GM19023 (cell line): ENCODE data around the gene PTPRA.
"Not testable (repeated sequence)": the region's sequence is repeated elsewhere in the genome, so short reads cannot be mapped to it uniquely, and the experiment has no call there.

Experiments
- ATAC-seq: cut with Tn5 transposase; IDR thresholded peaks from one replicate; pipeline ENCODE4 v1.9.1; 2021; ENCODE audit warnings: mild to moderate bottlenecking, moderate library complexity; ENCODE audit not compliant: unreplicated experiment

PTPRA gene, protein sequence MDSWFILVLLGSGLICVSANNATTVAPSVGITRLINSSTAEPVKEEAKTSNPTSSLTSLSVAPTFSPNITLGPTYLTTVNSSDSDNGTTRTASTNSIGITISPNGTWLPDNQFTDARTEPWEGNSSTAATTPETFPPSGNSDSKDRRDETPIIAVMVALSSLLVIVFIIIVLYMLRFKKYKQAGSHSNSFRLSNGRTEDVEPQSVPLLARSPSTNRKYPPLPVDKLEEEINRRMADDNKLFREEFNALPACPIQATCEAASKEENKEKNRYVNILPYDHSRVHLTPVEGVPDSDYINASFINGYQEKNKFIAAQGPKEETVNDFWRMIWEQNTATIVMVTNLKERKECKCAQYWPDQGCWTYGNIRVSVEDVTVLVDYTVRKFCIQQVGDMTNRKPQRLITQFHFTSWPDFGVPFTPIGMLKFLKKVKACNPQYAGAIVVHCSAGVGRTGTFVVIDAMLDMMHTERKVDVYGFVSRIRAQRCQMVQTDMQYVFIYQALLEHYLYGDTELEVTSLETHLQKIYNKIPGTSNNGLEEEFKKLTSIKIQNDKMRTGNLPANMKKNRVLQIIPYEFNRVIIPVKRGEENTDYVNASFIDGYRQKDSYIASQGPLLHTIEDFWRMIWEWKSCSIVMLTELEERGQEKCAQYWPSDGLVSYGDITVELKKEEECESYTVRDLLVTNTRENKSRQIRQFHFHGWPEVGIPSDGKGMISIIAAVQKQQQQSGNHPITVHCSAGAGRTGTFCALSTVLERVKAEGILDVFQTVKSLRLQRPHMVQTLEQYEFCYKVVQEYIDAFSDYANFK

DNA sequence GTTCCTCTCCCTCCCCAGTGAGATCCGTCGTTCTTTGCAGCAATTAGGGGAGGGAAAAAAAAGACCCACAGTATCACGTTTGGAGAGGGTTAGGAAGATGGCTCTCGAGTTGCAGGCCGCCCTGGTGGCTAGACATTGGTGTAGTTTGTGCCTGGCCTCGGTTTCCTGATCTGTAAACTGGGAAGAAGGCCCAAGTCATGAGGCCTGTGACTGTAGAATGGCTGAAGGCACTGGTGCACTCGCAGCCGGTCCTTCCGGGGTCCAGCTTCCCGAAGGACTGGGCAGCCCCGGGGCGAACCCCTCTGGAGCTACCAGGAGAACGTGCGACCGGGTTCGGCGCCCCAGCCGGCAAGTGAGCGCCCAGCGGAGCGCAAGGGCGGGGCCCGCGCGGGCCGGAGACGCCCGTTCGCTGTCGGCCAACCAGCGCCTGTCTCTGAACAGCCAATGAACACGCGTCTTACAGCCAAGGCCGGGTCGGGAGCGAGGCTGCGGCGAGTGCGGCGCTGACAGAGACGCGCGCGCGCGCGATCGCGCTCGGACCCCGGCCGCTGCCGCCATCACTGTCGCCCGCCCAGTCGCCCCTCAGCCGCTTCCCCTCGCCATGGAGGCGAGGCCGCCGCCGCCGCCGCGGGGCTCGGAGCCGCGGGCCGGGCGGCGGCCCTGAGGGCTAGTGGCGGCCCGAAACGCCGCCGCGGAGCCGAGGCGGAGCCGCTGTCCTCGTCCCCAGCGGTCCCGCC lies at the start of gene PTPRA:
Gene PTPRA (plus strand): TSS at position 472 of the 737 bp plus-strand sequence. CDS start 90,797 bp downstream, outside the sequence.
- peak; percentile 94 for ATAC-seq

DNA sequence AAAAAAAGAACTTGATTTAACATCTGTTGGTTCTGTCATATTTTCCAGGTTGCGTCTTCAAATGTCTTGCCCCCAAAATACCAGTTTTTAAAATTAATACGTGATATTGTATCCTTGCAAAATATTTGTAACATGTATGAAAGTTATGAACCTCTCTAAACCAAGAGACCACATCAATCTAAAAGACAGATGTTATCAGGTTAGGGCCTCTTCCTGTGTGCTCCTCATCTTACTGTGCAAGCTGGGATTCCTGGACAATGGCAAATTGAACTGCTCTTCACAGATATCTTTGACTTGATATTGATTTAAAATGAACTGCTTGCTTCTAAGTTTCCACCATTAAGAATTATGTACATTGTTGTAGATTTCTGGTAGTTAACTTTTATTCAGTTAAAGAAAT lies 47.5 kb upstream of the PTPRA start:
- no peak for ATAC-seq

DNA sequence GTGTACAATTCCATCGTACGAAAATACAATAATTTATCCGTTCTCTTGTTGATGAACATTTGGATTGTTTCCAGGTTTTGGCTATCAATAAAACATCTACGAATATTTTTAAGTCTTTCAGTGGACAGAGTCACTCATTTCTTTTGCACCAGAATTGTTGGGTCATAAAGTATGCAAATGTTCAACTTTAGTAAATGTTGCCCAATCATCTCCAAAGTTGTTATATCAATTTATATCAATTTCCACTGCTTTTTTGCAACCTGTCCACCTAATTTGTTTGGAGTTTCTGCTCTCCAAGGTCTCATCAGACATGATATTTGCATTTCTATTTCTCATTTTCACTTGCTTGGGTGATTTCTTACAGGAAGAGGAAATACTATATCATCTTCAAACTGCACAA lies 46.6 kb upstream of the PTPRA start:
- ATAC-seq: no peak

DNA sequence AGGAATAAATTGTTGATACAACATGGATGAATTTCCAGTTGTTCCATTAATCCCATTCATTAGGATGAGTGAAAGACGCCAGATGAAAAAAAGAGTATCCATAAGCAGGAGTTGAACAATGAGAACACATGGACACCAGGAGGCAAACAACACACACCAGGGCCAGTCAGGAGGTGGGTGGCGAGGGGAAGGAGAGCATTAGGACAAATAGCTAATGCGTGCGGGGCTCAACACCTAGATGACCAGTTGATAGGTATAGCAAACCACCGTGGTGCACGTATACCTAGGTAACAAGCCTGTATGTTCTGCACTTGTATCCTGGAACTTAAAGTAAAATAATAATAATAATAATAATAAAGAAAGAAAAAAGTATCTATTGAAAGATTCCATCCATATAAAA lies 43.9 kb upstream of the PTPRA start:
- no peak for ATAC-seq

DNA sequence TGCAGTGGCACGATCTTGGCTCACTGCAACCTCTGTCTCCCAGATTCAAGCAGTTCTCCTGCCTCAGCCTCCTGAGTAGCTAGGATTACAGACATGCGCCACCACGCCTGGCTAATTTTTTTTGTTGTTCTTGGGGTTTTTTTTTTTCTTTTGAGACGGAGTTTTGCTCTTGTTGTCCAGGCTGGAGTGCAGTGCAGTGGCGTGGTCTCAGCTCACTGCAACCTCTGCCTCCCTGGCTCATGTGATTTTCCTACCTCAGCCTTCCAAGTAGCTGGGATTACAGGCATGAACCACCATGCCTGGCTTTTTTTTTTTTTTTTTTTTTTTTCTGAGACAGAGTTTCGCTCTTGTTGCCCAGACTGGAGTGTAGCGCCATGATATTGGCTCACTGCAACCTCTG lies 42.1 kb upstream of the PTPRA start:
- not testable (repeated sequence) for ATAC-seq

DNA sequence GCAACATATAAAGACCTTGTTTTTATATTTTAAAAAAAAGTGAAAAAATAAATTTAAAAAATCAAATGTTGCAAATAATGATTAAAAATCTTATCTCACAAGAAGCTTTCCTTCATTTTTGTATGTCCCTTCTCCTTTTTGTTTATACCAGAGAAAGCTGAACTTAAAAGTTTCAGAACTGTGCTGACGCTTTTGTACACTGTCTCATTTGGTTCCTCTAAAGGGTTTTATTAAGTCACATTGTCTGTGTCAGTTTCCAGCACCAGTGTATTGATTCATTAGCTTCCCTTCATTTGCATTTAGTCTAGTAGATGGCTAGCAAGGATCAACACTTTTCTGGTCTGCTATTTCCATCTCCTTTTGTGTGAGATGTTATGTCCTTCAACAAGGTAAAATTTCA lies 39.5 kb upstream of the PTPRA start:
- ATAC-seq: no peak

DNA sequence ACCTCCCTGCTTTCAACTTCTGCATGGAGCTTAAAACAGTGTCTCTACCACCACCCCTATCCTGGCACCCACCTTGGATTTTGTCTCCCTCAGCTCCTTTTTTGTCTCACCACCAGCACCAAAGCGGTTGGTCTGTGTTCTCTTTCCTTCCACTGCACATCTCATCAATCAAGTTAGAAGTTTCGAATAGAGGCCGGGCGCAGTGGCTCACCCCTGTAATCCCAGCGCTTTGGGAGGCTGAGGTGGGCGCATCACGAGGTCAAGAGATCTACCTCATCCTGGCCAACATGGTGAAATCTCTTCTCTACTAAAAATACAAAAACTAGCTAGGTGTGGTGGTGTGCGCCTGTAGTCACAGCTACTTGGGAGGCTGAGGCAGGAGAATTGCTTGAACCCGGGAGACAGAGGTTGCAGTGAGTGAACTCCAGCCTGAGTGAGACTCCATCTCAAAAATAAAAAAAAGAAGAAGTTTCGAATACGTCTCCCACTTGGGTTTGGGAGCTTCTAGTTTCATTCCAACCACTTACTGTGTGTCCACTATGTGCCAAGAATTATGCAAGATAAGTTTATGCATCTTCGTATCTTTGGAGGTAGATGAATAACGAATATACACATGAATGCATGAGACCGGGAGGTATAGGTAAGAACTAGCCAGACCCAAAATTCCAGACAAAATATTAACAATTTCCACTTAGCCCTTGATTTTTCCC lies 38.7 kb upstream of the PTPRA start:
- ATAC-seq: no peak

DNA sequence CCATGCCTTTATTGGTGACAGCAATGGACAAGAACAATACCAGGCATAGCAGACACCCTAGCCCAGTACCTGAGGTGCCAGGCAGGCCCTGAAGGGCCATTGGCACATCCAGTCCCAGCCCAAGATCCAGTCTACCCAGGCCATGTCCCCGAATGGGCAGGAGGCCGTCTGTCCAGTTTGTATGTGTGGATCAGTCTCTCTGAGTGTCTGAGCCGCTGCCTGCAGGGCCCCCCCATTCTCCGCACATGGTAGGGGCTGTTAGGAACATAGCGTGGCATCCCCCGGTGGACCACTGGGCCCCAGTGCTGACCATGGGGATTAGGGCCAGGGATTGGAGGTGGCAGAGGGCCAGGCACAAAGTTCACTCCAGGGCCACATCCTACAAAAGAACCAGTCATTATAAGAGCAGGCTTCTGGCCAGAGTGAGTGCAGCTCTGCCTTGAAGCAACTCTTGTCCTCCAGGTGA lies 37.9 kb upstream of the PTPRA start:
- no peak for ATAC-seq

DNA sequence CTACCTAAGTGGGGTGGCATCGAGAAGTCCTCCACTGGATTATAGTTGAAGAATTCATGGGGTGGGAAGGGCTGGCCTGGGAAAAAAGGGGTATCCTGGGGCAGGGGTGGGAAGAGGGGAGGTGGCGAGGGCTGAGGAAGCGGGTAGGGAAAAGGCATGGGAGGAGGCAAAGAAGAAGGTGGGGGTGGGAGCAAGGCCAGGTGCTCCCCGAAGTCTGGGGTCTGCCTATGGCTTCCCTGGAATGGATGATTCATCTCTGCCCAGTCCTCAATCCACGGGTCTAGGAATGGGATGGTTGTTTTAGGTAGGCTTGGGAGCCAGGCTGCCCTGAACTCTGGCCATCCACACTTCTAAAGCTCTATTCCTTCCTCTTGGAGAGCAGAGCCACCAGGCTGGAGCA lies 37.2 kb upstream of the PTPRA start:
- no peak for ATAC-seq

DNA sequence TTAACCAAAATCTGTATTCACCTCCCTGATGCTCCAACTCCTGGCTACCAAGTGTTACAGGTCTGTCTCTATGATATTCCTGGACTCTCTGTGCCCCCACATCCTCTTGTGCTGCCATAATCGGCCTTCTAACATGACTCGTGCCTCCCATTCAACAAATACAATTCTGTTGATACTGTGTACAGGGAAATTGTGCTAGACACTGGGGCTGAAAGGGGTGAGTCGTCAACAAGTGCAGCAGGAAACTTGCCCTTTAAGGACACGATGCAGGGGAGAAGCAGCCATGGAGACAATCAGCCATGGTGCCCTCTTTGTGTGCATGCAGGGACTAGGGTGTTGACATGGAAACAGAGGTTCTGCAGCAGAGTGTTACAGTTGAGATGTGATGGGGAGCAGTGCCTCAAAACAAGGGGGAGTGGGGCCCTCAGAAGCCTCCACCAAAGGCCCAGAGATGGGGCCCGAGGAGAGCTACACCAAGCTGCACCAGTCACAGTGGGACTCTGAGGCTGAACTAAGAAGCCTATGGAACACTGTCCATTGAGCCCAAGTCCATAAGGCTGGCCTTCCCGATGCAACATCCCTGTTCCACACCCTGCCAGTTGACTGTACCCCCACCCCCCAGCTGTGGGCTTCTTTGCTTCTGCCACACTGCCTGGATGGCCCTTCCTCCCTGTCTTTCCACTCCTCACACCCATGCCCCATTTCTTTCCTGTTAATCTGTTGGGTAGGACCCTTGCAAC lies 35.9 kb upstream of the PTPRA start:
- ATAC-seq: no peak

DNA sequence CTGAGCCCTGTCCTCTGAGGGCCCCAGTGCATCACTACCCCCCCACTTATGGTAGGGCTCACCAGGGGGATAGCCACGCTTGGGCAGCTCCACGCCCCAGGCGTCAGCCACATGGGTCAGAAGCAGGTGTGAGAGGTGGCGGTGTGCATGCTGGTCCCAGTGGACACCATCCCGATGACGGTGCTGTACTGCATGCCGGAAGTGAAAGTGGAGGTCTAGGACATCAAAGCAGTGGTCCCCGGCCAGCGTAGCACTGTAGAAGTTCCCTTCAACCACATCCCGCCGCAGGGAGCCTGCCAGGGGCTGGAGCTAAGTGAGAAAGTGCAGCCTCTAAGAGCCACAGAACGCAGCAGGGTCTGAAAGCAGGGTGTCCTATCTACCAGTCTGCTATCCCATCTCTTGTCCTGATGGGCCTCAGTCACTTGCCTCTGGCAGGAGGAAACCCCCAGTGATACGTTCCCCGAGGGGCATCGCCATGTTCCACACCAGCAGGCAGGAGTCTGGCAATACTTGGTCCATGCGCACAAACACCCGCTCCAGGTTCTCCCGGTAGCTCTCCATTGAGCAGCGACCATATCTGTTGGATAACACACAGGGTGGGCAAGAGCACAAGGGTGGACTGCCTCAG lies 35.0 kb upstream of the PTPRA start:
- ATAC-seq: no peak

DNA sequence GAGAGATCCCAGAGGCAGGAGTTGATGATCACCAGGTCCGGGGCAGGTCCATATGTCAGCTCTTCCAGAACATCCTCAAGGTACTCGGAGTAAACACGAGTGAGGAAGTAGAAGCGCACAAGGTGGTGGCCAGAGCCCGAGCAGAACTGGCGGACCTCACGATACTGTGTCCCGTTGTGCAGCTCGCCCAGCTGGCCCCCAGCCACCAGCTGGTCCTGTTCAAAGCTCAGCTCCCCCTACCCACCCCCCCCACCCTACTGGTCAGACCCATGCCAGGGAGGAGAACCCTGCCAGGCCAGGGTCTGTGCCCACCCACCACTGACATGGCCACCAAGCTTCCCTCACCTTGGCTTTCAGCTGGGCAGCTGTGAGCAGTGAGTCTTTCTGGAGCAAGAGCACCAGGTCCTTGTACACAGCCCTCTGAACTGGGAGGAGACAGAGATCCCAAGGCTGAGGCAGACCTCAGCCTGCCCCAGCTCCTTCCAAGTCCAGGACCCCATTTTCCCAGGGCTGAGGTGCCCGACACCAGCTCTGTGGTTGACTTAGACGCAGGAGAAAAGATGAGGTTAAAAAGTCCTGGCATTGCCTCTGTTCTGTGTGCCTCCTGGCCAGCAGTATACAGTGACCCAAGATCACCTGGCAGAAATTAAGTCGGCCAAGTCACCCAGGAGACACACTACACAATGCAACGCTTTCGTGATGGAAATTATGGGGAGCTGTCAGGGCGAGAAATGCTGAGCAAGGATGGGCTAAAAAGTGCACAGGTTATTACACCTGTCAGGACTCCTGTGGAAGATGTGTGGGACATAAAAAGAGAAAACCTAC lies 34.2 kb upstream of the PTPRA start:
- ATAC-seq: no peak

DNA sequence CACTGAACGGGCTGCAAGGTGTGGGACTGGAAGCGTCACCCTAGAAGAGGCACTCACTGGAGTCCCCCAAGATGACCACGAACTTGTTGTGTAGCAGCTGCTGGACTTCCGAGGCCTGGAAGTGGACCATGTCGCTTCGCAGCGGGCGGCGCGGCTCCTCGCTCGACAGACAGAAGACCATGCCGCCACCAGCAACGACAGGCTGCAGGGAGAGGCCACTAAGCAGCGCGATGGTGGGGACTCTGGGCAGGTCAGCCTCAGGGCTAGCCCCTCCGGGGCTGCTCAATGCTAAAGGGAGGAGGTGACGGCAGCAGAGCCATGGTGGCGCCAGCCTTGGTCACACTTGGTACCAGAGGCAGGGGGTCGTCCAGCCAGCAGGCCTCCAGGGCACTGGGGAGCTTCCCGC lies 33.5 kb upstream of the PTPRA start:
- ATAC-seq: no peak

DNA sequence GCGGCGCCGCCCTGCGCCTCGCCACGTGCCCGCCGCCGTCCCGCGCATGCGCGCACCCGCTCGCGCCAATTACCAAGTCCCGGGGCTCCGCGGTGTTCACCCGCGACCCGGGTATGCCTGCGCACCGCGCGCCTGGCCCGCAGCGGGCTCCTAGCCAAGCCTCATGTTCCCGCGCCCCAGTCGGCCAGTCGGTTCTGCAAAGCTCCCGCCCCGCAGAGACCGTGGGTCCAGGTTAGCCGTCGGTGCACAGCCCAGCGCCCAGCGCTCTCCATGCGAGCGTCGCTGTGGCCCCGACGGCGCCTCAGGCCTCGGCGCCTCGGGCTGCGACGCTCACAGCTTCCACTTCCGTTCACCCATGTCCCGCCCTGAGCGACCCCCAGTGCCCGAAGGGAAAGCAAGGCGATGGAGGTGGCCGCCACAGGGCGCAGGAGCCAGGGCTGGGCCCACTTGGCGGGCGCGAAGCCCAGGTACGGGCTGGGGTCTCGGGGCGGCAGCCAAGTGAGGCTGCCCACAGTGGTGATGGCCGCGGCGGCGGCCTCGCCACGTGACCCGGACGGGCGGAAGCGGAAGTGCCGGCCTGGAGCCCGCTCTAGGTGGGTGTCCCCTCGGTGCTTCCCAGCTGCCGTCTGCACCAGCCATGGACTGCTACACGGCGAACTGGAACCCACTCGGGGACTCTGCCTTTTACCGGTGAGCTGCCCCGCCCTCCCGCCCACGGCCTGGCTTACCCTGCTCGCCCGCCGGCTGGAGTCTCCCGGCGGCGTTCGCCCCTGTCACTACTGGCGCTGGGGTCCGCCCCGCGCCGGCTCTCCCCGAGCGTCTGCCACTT lies 32.9 kb upstream of the PTPRA start, which contains the start of the genes PCED1A and VPS16:
Gene PCED1A (minus strand): TSS at position 518 of the 829 bp plus-strand sequence. CDS start 743 bp downstream, outside the sequence.
Gene VPS16 (plus strand): TSS at position 608 of the 829 bp plus-strand sequence. CDS start 30 bp downstream, at position 638.
- peak; percentile 98 for ATAC-seq

DNA sequence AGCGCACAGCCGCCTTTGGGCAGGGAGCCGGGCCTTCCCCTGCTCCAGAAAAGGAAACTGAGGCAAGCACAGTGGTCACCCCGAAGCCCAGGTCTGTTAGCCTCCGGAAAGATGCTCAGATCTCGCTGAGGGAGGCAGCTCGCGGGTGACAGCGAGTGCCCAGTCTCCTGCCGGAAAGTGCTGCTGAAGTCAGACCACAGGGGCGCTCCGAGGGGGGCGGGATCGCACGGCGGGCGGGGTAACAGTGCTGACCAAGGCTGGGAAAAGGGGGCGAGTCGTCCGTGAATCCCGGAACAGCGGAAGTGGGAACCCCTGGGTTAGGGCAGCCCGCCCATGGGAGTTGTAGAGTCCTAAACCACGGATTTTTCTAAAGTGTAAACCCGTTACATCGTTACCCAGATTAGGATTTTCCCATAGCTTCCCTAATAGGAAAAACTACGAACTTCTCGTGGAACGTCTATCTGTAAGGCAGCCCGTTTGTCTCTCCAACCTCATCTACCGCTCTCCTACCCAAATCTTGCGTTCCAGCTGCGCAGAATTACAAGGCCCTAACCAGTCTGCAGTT lies 32.2 kb upstream of the PTPRA start:
- peak; percentile 45 for ATAC-seq

DNA sequence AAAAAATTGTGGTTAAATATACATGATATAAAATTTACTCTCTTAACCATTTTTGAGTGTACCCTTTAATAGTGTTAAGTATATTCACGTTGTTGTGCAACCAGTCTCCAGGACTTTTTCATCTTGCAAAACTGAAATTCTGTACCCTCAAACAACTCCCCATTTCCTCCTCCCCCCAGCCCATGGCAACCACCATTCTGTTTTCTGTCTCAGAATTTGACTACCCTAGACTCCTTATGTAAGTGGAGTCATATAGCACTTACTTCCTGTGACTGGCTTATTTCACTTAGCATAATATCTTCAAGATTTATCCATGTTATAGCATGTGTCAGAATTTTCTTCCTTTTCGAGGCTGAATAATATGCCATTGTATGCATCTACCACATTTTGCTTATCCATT lies 27.7 kb upstream of the PTPRA start:
- no peak for ATAC-seq

DNA sequence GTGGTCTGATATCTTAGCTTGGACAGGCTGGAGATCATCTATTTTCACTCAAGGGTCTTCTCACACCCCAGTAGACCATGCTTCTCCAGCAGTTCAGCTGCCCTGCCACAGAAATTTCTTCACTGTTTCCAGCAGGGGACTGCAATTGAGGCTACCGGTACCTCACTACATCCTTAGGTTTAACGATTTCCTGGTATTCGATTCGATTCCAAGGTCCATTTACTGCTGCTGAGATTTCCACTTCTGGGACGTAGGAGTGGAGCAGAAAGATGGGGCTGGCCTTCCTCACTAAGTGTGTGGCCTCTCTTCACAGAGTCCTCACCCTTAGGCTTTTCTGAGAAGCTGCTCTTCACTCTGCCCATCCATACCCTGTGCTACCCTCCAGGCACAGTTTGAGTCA lies 26.6 kb upstream of the PTPRA start:
- no peak for ATAC-seq
